Liver (tissue), 3 donors: ENCODE data around the gene ZBTB17.
"Not testable (repeated sequence)": the region's sequence is repeated elsewhere in the genome, so short reads cannot be mapped to it uniquely, and the experiment has no call there.

Experiments used
- CTCF ChIP-seq: fragments of 150-350 bp; IDR thresholded peaks from 2 replicates; pipeline ENCODE4 v1.5.1; 2017; ENCODE audit warnings: improper control_type of control experiment, low read depth, low read length; ENCODE audit not compliant: missing input control
- GABPA ChIP-seq, 2 donors: IDR thresholded peaks in 1 of 2; conservative IDR thresholded peaks in 1 of 2; 2 replicates each; pipeline ENCODE4 v1.6.1; 2016; ENCODE audit warnings: antibody characterized with exemption in 2 of 2, mild to moderate bottlenecking in 1 of 2, moderate library complexity in 1 of 2
- JUND ChIP-seq, 2 donors: IDR thresholded peaks; 2 replicates each; pipeline ENCODE4 v1.6.1; 2016; ENCODE audit warnings: antibody characterized with exemption in 2 of 2
- MAX ChIP-seq: IDR thresholded peaks from 2 replicates; pipeline ENCODE4 v1.6.1; 2016; ENCODE audit warnings: antibody characterized with exemption
- NR2F2 ChIP-seq: IDR thresholded peaks from 2 replicates; pipeline ENCODE4 v1.6.1; 2016; ENCODE audit warnings: antibody characterized with exemption
- RAD21 ChIP-seq, 2 donors: IDR thresholded peaks; 2 replicates each; pipeline ENCODE4 v1.6.1; 2016; ENCODE audit warnings: antibody characterized with exemption in 2 of 2, mild to moderate bottlenecking in 2 of 2
- REST ChIP-seq: IDR thresholded peaks from 2 replicates; pipeline ENCODE4 v1.6.1; 2016; ENCODE audit warnings: antibody characterized with exemption, mild to moderate bottlenecking
- TAF1 ChIP-seq: conservative IDR thresholded peaks from 2 replicates; pipeline ENCODE4 v1.6.1; 2016; ENCODE audit warnings: antibody characterized with exemption, mild to moderate bottlenecking
- YY1 ChIP-seq: IDR thresholded peaks from 2 replicates; pipeline ENCODE4 v1.6.1; 2016; ENCODE audit warnings: antibody characterized with exemption, mild to moderate bottlenecking
- donor health status: healthy.
- donor health status: healthy.

GRCh38 chr1:15896841-15897610 lies 78.9 kb downstream of the ZBTB17 start:
- not testable (repeated sequence) for TF ChIP-seq CTCF; GABPA (IDR thresholded peaks at IDR 0.05 in 1 of 2, conservative IDR thresholded peaks at IDR 0.05 in 1 of 2); REST; TAF1; NR2F2; YY1; JUND (IDR thresholded peaks at IDR 0.05); RAD21 (IDR thresholded peaks at IDR 0.05); MAX
